Endodermal cell (in vitro differentiated cells): Measurements from ENCODE around the gene BCOR. TPM values are rescaled to one million over a fixed set of nuclear protein-coding genes. Genes with fewer than 3 reads are reported as not detected.

ENCODE experiments used
- DNase-seq: peaks from one replicate; pipeline ENCODE4 v3.0.0-alpha.2; 2017
- H3K27ac ChIP-seq: 2 replicates; pipeline ENCODE4 v1.5.1; 2013; ENCODE audit warnings: mild to moderate bottlenecking, low read depth, low read length, moderate library complexity
- H3K27me3 ChIP-seq: 2 replicates; pipeline ENCODE4 v1.6.1; 2013; ENCODE audit warnings: mild to moderate bottlenecking, low read length, moderate library complexity; ENCODE audit not compliant: insufficient read depth, control insufficient read depth, poor library complexity, severe bottlenecking
- H3K36me3 ChIP-seq: 2 replicates; pipeline ENCODE4 v1.7.0; 2013; ENCODE audit warnings: mild to moderate bottlenecking, low read length, moderate library complexity; ENCODE audit not compliant: control insufficient read depth, insufficient read depth
- H3K4me1 ChIP-seq: one replicate; pipeline ENCODE4 v1.7.0; 2013; ENCODE audit warnings: low read length; ENCODE audit not compliant: control insufficient read depth, insufficient read depth
- H3K4me3 ChIP-seq: 2 replicates; pipeline ENCODE4 v1.5.1; 2013; ENCODE audit warnings: mild to moderate bottlenecking, low read length, moderate library complexity
- H3K9ac ChIP-seq: 2 replicates; pipeline ENCODE4 v1.6.1; 2013; ENCODE audit warnings: mild to moderate bottlenecking, low read length, moderate library complexity; ENCODE audit not compliant: poor library complexity, severe bottlenecking; ENCODE audit errors: extremely low read depth
- H3K9me3 ChIP-seq: 2 replicates; pipeline ENCODE4 v1.6.1; 2013; ENCODE audit warnings: mild to moderate bottlenecking, low read length, moderate library complexity; ENCODE audit not compliant: control insufficient read depth
- H3K27ac Mint-ChIP-seq: 2 replicates; pipeline ENCODE4 v1.8.0; 2020; ENCODE audit warnings: mixed read lengths
- H3K27me3 Mint-ChIP-seq: 2 replicates; pipeline ENCODE4 v1.8.0; 2021; ENCODE audit warnings: mild to moderate bottlenecking, mixed read lengths; ENCODE audit not compliant: insufficient read depth
- H3K36me3 Mint-ChIP-seq: 2 replicates; pipeline ENCODE4 v1.8.0; 2020; ENCODE audit warnings: low read depth, mixed read lengths
- H3K4me1 Mint-ChIP-seq: 2 replicates; pipeline ENCODE4 v1.8.0; 2020; ENCODE audit warnings: mixed read lengths
- H3K4me3 Mint-ChIP-seq: 2 replicates; pipeline ENCODE4 v1.8.0; 2020; ENCODE audit warnings: mild to moderate bottlenecking, moderate library complexity, mixed read lengths
- H3K9me3 Mint-ChIP-seq: 2 replicates; pipeline ENCODE4 v1.8.0; 2020; ENCODE audit warnings: mild to moderate bottlenecking, mixed read lengths
- CTCF ChIP-seq: fragments of 200-600 bp; sonication (generic); conservative IDR thresholded peaks from 2 replicates; pipeline ENCODE4 v1.5.0; 2021; ENCODE audit warnings: antibody characterized with exemption, mild to moderate bottlenecking
- WGBS, 2 experiments: methylation state at CpG; one replicate each; pipeline versions ENCODE4 v1.1.5 to v1.1.7; 2013; ENCODE audit warnings: missing lambda C conversion rate in 2 of 2, mixed read lengths in 1 of 2; ENCODE audit not compliant: insufficient coverage in 1 of 2, insufficient read length in 1 of 2; 5-methylcytosine and 5-hydroxymethylcytosine counted together
- total RNA-seq, 2 donors: library from RNA; stranded (reverse); fragmentation: NEBNext Ultra II Directional in 1 of 2; extraction: Animal tissue kit (Norgen Biotek cat#: 25700) in 1 of 2; gene quantifications; 2 replicates in 1 of 2; 3 replicates in 1 of 2; pipeline ENCODE4 v1.2.1, GENCODE V29; 2021

Gene BCOR
- total RNA-seq, 2 donors from 2014 or later, result 31.3 to 37.9 TPM

- Histone ChIP-seq H3K27ac (no peak overlapping the region), H3K9me3 (no peaks in the 10 kb centered on the region), H3K27me3 (no peaks in the 10 kb centered on the region), H3K36me3 (no peaks in the 10 kb centered on the region), H3K4me1 (no peaks in the 10 kb centered on the region), H3K9ac (no peak overlapping the region), H3K4me3 (no peak overlapping the region)
- 95% methylated on average over 9 of the region's 10 CpGs; no CpG with 5 or more reads in 1 of the 2 experiments for WGBS, 2 experiments
- DNase-seq, result no peak
- Mint-ChIP-seq H3K27me3 (peaks cover 7% of the 10 kb centered on the region), H3K27ac (no peak overlapping the region), H3K36me3 (peaks cover 12% of the 10 kb centered on the region), H3K9me3 (peaks cover 26% of the 10 kb centered on the region), H3K4me3 (no peak overlapping the region), H3K4me1 (no peaks in the 10 kb centered on the region)
- no peak for TF ChIP-seq CTCF
These were observed 24.7 kb upstream of the BCOR start for GRCh38 chrX:40122487-40122886.

- Mint-ChIP-seq H3K27ac (no peak overlapping the region), H3K4me1 (no peaks in the 10 kb centered on the region), H3K9me3 (peaks cover 23% of the 10 kb centered on the region), H3K27me3 (peaks cover 8% of the 10 kb centered on the region), H3K4me3 (no peak overlapping the region), H3K36me3 (peaks cover 7% of the 10 kb centered on the region)
- H3K27me3 ChIP-seq, result no peaks in the 10 kb centered on the region
- no peak for TF ChIP-seq CTCF
- H3K9me3 ChIP-seq, result no peaks in the 10 kb centered on the region
- no peak overlapping the region for H3K27ac ChIP-seq
- WGBS, 2 experiments, result 89 to 100% methylated on average over 1 to 5 of the region's 5 CpGs
- H3K36me3 ChIP-seq, result no peaks in the 10 kb centered on the region
- H3K9ac ChIP-seq, result no peak overlapping the region
- DNase-seq, result no peak
- H3K4me3 ChIP-seq, result no peak overlapping the region
- no peaks in the 10 kb centered on the region for H3K4me1 ChIP-seq
These were observed 23.9 kb upstream of the BCOR start for GRCh38 chrX:40121618-40122017.

DNA sequence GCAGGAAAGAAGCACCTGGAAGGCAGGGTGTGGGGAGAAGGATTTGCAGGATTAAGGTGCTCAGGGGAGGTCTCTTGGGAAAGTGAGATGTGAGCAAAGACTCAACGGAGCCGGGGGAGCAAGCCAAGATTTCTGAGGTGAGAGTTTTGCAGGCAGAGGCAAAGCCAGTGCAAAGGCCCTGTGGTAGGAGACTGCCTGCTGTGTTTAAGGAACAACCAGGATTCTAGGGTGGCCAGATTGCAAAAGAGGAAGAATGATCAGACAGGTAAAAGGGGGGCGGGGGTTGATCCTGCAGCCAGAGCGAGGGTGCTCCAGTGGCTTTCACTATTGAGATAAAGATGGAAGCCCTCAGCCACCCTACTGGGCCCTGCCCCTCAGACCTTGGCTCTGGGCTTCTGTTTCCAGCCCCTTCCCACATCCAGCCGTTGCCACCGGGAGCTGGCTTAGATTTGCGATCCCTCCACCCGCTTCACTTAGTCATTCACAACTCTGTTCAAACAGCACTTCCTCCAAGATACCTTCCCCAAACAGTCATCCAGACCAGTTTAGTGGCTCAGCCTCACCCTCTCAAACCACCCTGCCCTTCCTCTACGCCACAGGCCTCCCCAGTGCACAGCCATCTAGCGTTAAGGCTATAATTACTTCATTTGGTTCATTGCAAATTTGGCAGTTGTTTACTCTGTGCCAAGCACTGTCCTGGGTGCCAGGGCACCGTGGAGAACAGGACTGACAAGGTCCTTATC lies 23.3 kb upstream of the BCOR start:
- H3K27ac Mint-ChIP-seq, result no peak overlapping the region
- Histone ChIP-seq H3K9me3 (no peaks in the 10 kb centered on the region), H3K9ac (no peak overlapping the region), H3K4me1 (no peaks in the 10 kb centered on the region), H3K27ac (no peak overlapping the region), H3K36me3 (no peaks in the 10 kb centered on the region), H3K4me3 (no peak overlapping the region), H3K27me3 (no peaks in the 10 kb centered on the region)
- no peak overlapping the region for H3K4me3 Mint-ChIP-seq
- peaks cover 8% of the 10 kb centered on the region for H3K27me3 Mint-ChIP-seq
- peaks cover 7% of the 10 kb centered on the region for H3K36me3 Mint-ChIP-seq
- no peak for TF ChIP-seq CTCF
- 90 to 100% methylated on average over 1 to 11 of the region's 11 CpGs for WGBS, 2 experiments
- H3K4me1 Mint-ChIP-seq, result no peaks in the 10 kb centered on the region
- H3K9me3 Mint-ChIP-seq, result peaks cover 17% of the 10 kb centered on the region
- DNase-seq, result no peak
